ENCODE measurements around the gene VASH1. TPM values are rescaled to one million over a fixed set of nuclear protein-coding genes. Genes with fewer than 3 reads are reported as not detected.

The VASH1 gene
- total and polyA plus RNA-seq, 2 donors (not counting 1 experiment from before 2014, with no cell fraction given), result 2.5 to 4.5 TPM

- peaks cover under 1% of the 10 kb centered on the region for H3K4me1 ChIP-seq (ENCODE audit: control insufficient read depth, extremely low read depth, insufficient read depth, low read length)
- H3K9me3 ChIP-seq (ENCODE audit: control insufficient read depth, insufficient read depth, low read depth, low read length), result no peaks in the 10 kb centered on the region
- no peak for TF ChIP-seq EZH2 (IDR thresholded peaks at IDR 0.05; ENCODE audit: low read length, missing control alignments)
- TF ChIP-seq CTCF (conservative IDR thresholded peaks at IDR 0.05 in 1 of 2, IDR thresholded peaks at IDR 0.05 in 1 of 2; ENCODE audit: low read depth in 1 of 2, low read length in 2 of 2), result no peak
- no peak overlapping the region for H2AFZ ChIP-seq (ENCODE audit: low read length)
- no peak overlapping the region for H3K4me3 ChIP-seq (replicated peaks in 1 of 4; ENCODE audit: control extremely low read depth in 1 of 4, insufficient read depth in 1 of 4, low read depth in 3 of 4, low read length in 4 of 4)
- no peaks in the 10 kb centered on the region for H3K79me2 ChIP-seq (ENCODE audit: control insufficient read depth, insufficient read depth, low read length)
- no peaks in the 10 kb centered on the region for H4K20me1 ChIP-seq (ENCODE audit: control insufficient read depth, extremely low read depth, insufficient read depth, low read length)
- H3K9ac ChIP-seq (ENCODE audit: insufficient read depth, low read length), result no peak overlapping the region
- no peak overlapping the region for H3K27ac ChIP-seq (ENCODE audit: insufficient read depth, low read length)
- H3K4me2 ChIP-seq (ENCODE audit: extremely low read depth, insufficient read depth, low read length), result no peak overlapping the region
- H3K36me3 ChIP-seq (ENCODE audit: control insufficient read depth, insufficient read depth, low read length), result no peaks in the 10 kb centered on the region
- no peaks in the 10 kb centered on the region for H3K27me3 ChIP-seq (ENCODE audit: control insufficient read depth, insufficient read depth, low read length)
- DNase-seq (ENCODE audit: low read depth in 2 of 2), result no peak
Observed at GRCh38 chr14:76715101-76715500, 46.2 kb upstream of the VASH1 start.

GRCh38 chr14:76715511-76716081 is 45.7 kb upstream of the VASH1 start:
- no peak overlapping the region for H2AFZ ChIP-seq (ENCODE audit: low read length)
- H3K27ac ChIP-seq (ENCODE audit: insufficient read depth, low read length), result no peak overlapping the region

GRCh38 chr14:76716285-76716684 is 45.0 kb upstream of the VASH1 start:
- Histone ChIP-seq H3K27ac (ENCODE audit: insufficient read depth, low read length) (no peak overlapping the region), H2AFZ (ENCODE audit: low read length) (no peak overlapping the region), H3K79me2 (ENCODE audit: control insufficient read depth, insufficient read depth, low read length) (no peaks in the 10 kb centered on the region), H3K27me3 (ENCODE audit: control insufficient read depth, insufficient read depth, low read length) (no peaks in the 10 kb centered on the region), H3K9ac (ENCODE audit: insufficient read depth, low read length) (no peak overlapping the region), H3K9me3 (ENCODE audit: control insufficient read depth, insufficient read depth, low read depth, low read length) (no peaks in the 10 kb centered on the region), H3K4me3 (replicated peaks in 1 of 4; ENCODE audit: control extremely low read depth in 1 of 4, insufficient read depth in 1 of 4, low read depth in 3 of 4, low read length in 4 of 4) (no peak overlapping the region), H3K36me3 (ENCODE audit: control insufficient read depth, insufficient read depth, low read length) (no peaks in the 10 kb centered on the region), H4K20me1 (ENCODE audit: control insufficient read depth, extremely low read depth, insufficient read depth, low read length) (no peaks in the 10 kb centered on the region), H3K4me1 (ENCODE audit: control insufficient read depth, extremely low read depth, insufficient read depth, low read length) (peaks cover 2% of the 10 kb centered on the region), H3K4me2 (ENCODE audit: extremely low read depth, insufficient read depth, low read length) (no peak overlapping the region)
- DNase-seq (ENCODE audit: low read depth in 2 of 2), result no peak
- TF ChIP-seq CTCF (conservative IDR thresholded peaks at IDR 0.05 in 1 of 2, IDR thresholded peaks at IDR 0.05 in 1 of 2; ENCODE audit: low read depth in 1 of 2, low read length in 2 of 2) (no peak), EZH2 (IDR thresholded peaks at IDR 0.05; ENCODE audit: low read length, missing control alignments) (no peak)

More at GRCh38 chr14:76715511-76716081, 45.7 kb upstream of the VASH1 start:
- Histone ChIP-seq H3K27me3 (ENCODE audit: control insufficient read depth, insufficient read depth, low read length) (no peaks in the 10 kb centered on the region), H3K9ac (ENCODE audit: insufficient read depth, low read length) (no peak overlapping the region), H3K9me3 (ENCODE audit: control insufficient read depth, insufficient read depth, low read depth, low read length) (no peaks in the 10 kb centered on the region), H3K4me2 (ENCODE audit: extremely low read depth, insufficient read depth, low read length) (no peak overlapping the region), H4K20me1 (ENCODE audit: control insufficient read depth, extremely low read depth, insufficient read depth, low read length) (no peaks in the 10 kb centered on the region), H3K4me3 (replicated peaks in 1 of 4; ENCODE audit: control extremely low read depth in 1 of 4, insufficient read depth in 1 of 4, low read depth in 3 of 4, low read length in 4 of 4) (no peak overlapping the region), H3K4me1 (ENCODE audit: control insufficient read depth, extremely low read depth, insufficient read depth, low read length) (peaks cover 2% of the 10 kb centered on the region), H3K79me2 (ENCODE audit: control insufficient read depth, insufficient read depth, low read length) (no peaks in the 10 kb centered on the region), H3K36me3 (ENCODE audit: control insufficient read depth, insufficient read depth, low read length) (no peaks in the 10 kb centered on the region)
- no peak for DNase-seq (ENCODE audit: low read depth in 2 of 2)
- TF ChIP-seq EZH2 (IDR thresholded peaks at IDR 0.05; ENCODE audit: low read length, missing control alignments) (no peak), CTCF (conservative IDR thresholded peaks at IDR 0.05 in 1 of 2, IDR thresholded peaks at IDR 0.05 in 1 of 2; ENCODE audit: low read depth in 1 of 2, low read length in 2 of 2) (no peak)
